GM13976 (cell line): ENCODE measurements around the gene CEP20.

Source experiments
- DNase-seq: peaks from one replicate; pipeline ENCODE4 v3.0.0; 2012; ENCODE audit warnings: low spot score
- in situ Hi-C: fragments of 300-500 bp; cut with MboI; formaldehyde crosslinking; loops from one replicate; pipeline ENCODE4 v1.12.0; 2022; ENCODE audit warnings: low sequenced_read_pairs, mixed read lengths, inconsistent platforms; ENCODE audit not compliant: unreplicated experiment
- TF ChIP-seq, protein P1 (sequence below): IDR thresholded peaks from 2 replicates; pipeline ENCODE4 v1.5.1; 2012; ENCODE audit warnings: borderline replicate concordance, mild to moderate bottlenecking; ENCODE audit not compliant: insufficient read depth; ENCODE audit errors: extremely low read depth, missing control alignments, control extremely low read depth

CEP20 gene

DNA sequence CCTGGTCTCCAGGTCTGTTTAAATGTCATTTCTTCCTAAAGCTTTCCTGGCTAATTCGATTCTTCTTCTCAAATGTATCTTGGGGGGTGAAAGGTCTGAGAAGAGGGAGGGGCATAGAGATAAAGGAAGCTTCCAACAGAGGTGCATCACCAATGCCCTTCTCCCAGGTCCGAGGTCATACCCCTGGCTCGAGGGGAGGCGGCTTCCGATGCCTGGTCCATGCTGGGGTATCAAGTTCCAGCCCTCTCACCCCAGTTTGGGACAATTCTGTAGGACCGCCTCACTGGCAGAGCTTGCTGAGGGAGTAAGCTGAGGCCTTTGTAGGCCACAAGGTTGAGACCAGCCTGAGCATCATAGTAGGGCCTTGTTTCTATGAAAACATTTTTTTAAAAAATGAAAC, 10.3 kb upstream of the CEP20 start:
- no peak for DNase-seq
- TF ChIP-seq, protein P1, sequence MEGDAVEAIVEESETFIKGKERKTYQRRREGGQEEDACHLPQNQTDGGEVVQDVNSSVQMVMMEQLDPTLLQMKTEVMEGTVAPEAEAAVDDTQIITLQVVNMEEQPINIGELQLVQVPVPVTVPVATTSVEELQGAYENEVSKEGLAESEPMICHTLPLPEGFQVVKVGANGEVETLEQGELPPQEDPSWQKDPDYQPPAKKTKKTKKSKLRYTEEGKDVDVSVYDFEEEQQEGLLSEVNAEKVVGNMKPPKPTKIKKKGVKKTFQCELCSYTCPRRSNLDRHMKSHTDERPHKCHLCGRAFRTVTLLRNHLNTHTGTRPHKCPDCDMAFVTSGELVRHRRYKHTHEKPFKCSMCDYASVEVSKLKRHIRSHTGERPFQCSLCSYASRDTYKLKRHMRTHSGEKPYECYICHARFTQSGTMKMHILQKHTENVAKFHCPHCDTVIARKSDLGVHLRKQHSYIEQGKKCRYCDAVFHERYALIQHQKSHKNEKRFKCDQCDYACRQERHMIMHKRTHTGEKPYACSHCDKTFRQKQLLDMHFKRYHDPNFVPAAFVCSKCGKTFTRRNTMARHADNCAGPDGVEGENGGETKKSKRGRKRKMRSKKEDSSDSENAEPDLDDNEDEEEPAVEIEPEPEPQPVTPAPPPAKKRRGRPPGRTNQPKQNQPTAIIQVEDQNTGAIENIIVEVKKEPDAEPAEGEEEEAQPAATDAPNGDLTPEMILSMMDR = no peak
- in situ Hi-C loops = no loop called here

DNA sequence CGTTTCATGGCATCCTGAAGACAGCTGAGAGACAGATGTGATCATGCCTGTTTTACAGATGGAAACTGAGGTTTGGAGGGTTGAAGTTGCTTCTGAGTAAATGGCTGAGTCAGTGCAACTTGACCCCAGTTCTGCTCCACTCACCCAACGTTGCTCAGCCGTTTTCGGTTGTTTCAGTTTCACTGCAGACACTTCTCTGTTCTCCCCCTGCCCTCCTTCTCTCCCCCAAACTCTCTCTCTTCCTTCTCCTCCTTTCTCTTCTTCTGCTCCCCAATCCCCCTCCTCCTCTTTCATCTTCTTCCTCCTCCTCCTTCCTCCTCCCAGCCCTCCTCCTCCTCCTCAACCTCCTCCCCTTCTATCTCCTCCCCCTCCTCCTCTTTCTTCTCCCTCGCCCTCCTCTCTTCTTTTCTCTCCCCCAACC, 9.4 kb upstream of the CEP20 start:
- in situ Hi-C loops = no loop called here
- peak; percentile 77 for DNase-seq
- TF ChIP-seq, protein P1 = no peak

DNA sequence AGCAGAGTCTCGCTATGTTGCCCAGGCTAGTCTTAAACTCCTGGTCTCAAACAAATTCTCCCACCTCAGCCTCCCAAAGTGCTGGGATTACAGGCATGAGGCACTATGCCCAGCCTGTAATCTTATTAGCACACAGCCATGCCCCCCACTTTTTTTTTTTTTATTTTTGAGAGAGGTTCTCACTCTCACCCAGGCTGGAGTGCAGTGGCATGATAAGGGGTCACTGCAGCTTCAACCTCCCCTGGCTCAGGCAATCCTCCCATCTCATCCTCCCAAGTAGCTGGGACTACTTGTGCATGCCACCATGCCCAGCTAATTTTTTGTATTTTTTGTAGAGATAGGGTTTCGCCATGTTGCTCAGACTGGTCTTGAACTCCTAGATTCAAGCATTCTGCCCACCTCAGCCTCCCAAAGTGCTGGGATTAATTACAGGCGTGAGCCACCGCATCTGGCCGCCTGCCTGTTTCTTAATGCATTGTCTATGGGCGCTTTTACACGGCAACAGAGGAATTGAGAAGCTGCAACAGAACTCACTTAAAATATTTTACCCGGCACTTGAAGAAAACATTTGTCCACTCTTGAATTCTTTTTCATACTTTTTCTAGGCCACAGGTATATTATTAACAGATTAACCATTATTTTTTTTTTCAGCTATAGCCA, 8.8 kb upstream of the CEP20 start:
- TF ChIP-seq, protein P1 = no peak
- no peak for DNase-seq
- in situ Hi-C loops = no loop called here

DNA sequence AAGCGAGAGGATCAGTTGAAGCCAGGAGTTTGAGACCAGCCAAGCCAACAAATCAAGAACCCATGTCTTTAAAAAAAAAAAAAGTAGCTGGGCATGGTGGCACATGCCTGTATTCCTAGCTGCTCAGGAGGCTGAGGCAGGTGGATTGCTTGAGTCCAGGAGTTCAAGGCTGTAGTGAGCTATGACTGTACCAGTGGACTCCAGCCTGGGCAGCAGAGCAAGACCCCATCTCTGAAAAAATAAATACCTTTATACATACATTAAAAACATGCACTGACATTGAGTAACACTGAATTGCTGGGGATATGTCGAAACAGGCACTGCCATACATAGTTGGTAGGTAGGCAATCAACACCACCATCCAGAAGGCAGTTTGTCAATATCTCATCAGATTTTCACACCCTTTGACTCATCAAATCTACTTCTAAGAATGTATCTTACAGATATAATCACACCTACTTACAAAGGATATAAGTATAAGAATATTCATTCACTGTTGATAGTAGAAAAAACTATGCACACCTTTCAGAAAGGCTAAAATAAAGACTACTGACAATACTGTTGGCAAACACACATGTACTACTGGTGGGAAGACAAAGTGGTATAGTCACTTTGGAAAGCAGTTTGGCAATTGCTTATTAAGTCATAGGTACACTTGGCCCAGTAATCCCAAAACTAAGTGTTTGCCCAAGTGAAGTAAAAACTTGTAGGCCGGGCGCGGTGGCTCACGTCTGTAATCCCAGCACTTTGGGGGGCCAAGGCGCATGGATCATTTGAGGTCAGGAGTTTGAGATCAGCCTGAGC, 6.4 kb upstream of the CEP20 start:
- in situ Hi-C loops = no loop called here
- TF ChIP-seq, protein P1 = no peak
- DNase-seq = no peak

DNA sequence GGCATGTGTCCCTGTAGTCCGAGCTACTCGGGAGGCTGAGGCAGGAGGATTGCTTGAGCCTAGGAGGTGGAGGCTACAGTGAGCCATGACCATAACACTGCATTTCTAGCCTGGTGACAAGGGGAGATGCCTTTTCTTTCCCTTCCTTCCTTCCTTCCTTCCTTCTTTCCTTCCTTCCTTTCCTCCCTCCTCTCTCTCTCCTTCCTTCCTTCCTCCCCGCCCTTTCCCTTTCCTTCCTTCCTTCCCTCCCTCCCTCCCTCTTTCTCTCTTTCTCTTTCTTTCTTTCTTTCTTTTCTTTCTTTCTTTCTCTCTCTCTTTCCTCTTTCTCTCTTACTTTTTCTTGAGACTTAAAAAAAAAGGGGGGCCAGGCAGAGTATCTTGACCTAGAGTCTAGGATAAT, 3.1 kb upstream of the CEP20 start:
- in situ Hi-C loops = no loop called here
- no peak for DNase-seq
- TF ChIP-seq, protein P1 = no peak

DNA sequence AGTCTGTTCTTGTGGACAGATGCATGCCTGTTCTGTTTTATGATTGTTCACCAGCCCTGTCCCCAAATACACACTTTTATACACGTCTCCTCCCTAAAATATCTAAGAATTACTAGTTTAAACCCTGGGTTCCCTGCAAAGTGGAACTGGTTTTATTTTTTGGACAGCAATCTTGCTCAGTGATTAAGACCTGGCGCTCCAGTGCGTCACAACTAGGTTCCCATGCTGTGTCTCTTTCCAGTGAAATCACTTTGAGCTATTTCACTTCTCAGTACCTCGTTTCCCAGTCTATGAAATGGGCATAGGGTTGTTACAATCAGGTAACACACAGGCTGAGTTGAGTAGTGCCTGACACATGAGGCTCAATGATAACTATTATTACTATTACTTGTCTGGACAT, 1.1 kb downstream of the CEP20 start:
- DNase-seq = no peak
- TF ChIP-seq, protein P1 = no peak
- in situ Hi-C loops = no loop called here
